ENCODE data around the gene TFDP1.

GRCh38 chr13:113663934-113664333 is 79.4 kb downstream of the TFDP1 start:
- TF ChIP-seq POLR2AphosphoS5 (IDR thresholded peaks at IDR 0.05) (no peak), EP300 (IDR thresholded peaks at IDR 0.05) (no peak), CTCF (IDR thresholded peaks at IDR 0.05) (no peak)

Data from gastroesophageal sphincter (tissue), 3 donors.